LNCAP (cell line): ENCODE data around the gene RPL32.

ENCODE experiments used
- TF ChIP-seq, protein P1 (sequence below): fragments of 450-650 bp; IDR thresholded peaks from 2 replicates; pipeline ENCODE4 v1.5.1; 2017; ENCODE audit warnings: mild to moderate bottlenecking

The RPL32 gene

DNA sequence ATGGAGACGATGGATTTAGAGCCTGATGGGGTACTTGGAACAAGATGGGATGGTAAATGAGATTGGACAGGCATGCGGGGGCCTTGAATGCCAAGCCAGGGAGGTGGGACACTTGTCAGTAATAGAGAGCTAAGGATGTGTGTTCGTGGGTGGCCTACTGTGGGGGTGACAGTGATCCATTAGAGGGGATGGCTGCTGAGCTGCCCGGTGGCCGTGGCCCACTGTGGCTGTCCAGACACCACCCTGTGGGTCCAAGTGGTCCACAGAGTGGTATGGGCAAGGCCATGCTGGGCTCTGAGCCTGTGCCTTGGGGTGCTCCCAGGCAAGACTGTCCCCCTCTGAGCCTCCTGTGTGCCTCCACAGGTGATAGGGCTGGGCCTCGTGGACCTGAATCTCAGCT is 27.4 kb downstream of the RPL32 start:
- TF ChIP-seq, protein P1, sequence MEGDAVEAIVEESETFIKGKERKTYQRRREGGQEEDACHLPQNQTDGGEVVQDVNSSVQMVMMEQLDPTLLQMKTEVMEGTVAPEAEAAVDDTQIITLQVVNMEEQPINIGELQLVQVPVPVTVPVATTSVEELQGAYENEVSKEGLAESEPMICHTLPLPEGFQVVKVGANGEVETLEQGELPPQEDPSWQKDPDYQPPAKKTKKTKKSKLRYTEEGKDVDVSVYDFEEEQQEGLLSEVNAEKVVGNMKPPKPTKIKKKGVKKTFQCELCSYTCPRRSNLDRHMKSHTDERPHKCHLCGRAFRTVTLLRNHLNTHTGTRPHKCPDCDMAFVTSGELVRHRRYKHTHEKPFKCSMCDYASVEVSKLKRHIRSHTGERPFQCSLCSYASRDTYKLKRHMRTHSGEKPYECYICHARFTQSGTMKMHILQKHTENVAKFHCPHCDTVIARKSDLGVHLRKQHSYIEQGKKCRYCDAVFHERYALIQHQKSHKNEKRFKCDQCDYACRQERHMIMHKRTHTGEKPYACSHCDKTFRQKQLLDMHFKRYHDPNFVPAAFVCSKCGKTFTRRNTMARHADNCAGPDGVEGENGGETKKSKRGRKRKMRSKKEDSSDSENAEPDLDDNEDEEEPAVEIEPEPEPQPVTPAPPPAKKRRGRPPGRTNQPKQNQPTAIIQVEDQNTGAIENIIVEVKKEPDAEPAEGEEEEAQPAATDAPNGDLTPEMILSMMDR = no peak

DNA sequence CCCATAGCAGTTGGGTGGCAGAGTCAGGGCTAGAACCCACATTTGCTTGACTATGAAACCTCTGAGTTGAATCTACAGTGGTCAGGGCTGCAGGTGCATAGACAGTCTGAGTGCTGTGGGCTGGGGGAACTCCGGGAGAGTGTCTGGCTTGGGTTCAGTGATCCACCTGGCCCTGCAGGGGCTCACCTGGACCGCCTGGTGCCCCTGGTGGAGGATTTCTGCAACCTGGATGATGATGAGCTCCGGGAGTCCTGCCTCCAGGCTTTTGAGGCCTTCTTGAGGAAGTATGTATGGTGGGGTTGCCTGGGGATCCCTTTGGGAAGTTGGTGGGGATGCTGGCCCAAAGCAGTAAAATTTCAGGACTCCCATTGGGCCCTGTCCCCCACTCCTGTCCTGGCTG is 28.6 kb downstream of the RPL32 start:
- TF ChIP-seq, protein P1 = no peak

DNA sequence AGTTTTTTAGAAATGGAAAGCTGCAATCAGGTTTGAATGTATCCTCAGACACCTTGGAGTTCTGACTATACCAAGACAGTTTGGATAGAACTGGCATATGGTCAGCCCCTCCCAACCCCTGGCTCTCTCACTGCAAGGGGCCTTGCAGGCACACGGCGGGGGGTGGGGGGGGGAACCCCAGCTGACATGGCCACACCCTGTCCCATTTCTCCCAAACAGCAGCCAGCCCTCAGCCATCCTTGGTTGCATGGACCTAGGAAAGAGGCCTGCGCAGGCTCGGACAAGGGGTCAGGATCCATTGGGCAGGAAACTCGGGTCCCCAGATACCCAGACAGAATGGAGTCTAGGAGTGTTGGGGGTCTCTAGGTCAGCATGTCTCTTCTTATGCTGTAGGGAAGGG is 30.4 kb downstream of the RPL32 start:
- TF ChIP-seq, protein P1 = no peak

GRCh38 chr3:12810013-12810780 is 31.2 kb downstream of the RPL32 start:
- TF ChIP-seq, protein P1 = peak; percentile 61

- TF ChIP-seq, protein P1 = no peak
Observed at GRCh38 chr3:12809435-12809834, 31.9 kb downstream of the RPL32 start.

DNA sequence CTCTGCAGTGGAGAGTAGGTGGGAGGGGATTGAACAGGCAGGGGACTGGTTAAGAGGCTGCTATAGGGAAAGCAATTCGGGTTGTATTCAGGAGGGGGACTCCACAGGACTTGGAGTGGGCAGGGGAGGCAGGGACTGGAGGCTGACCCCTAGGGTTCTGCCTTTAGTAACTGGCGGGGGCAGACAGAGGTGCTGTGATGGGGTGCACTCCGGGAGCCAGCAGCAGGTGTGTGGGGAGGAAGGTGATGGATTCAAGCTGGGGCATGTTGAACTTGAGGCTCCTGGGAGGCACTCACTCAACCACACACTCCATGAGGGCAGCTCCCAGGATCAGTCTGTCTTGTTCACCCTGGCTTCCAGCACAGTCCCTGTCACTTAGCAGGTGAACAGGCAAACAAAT is 32.4 kb downstream of the RPL32 start:
- TF ChIP-seq, protein P1 = no peak

DNA sequence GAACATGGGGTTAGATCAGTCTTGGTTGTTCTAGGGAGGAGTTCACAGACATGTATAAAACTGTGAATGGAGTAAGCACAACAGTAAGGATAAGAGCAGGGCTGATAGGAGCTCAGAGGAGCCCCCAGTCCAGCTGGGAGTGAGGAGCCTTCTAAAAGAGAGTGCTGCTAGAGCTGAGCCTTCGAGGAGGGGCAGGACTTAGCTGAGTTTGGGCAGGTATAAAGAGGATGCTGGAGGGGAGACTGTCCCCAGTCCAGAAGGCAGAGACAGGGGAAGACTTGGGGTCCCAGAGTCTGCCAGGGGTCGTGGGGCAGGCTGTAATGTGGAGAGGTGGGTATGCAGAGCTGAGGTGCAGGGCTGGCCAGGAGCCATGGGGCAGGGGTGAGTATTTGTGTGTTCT is 32.8 kb downstream of the RPL32 start:
- TF ChIP-seq, protein P1 = no peak
